NCI-H345 treated with DMSO at 0.1 percent for 48 hours (cell line): ENCODE measurements around the gene IVL.

Experiments used
- DNase-seq: peaks from one replicate; lab custom pipeline; 2025; ENCODE audit not compliant: unreplicated experiment; lab: John Stamatoyannopoulos, UW

The IVL gene

DNA sequence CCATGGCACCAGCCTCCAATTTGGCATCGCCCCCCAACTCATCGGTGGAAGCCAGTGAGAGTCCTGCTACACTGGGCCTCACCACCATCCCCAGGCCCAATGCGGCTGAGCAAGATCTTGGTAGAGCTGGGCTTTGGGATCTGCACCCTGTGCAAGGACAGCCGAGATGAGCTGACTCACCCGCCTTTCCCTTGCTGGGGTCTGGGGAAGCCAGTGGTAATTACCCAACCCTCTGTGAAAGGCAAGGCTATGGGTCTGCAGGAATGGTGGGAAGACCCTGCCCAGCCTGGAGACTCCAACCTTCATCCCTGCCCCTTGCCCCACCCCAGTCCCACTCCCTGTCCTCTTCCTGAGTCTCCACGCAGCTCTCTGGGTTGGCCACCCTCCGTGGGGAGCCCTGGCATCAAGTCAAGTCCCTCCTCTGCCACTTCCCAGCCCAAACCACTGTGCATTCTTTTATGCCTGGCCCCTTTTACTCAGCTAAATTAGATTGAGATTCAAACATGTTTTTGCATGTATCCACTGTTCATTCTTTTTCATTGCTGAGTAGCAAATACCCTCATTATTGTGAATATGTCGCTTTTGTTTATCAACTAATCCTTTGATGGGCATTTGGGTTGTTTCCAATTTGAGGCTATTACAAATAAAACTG, 21.5 kb upstream of the IVL start:
- no peak for DNase-seq

DNA sequence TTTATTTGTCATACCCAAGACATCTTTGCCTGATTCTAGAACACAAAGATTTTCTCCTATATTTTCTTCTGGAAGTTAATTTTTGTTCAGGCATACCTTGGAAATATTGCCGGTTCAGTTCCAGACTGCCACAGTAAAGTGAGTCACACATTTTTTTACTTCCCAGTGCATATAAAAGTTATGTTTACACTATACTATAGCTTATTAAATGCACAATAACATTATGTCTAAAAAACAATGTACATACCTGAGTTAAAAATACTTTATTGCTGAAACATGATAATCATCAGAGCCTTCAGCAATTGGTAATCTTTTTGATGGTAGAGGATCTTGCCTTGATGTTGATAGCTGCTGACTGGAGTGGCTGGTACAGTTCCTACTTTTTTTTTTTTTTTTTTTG, 20.2 kb upstream of the IVL start:
- DNase-seq: no peak

DNA sequence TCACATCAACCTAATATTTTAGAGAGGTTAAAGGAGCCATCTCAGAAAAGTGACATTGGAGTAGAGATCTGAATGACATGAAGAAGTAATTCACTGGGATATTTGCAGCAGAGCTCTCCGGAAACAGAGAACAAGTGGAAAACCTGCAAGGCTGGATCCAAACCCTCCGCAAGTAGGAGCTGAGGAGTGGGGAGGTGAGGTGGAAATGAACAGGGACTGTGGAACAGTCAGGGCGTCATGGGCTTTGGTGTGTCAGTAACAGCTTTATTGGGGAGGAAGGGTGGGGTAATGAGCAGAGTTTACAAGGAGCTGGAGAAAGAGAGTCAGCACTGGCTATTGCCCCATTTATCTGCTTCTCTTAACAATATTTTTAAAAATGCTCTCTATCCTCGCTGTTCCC, 9.3 kb upstream of the IVL start:
- DNase-seq: no peak

DNA sequence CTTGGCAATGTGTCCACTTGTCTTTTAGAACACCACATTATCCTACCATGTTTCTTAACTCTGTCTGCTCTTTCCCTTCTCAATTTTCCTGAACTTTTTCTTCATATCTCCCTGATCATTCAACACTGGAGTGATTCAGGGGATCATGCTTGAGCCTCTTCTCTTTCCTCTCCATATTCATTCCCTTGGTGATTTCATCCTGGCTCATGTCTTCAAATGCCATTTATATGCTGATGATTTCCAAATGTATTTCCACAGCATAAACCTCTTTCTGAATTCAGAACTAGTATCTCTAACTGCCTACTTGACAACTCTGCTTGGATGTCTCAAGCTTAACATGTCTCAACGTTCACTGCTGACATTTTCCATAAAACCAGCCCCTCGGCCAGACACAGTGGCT, 8.5 kb upstream of the IVL start:
- no peak for DNase-seq

DNA sequence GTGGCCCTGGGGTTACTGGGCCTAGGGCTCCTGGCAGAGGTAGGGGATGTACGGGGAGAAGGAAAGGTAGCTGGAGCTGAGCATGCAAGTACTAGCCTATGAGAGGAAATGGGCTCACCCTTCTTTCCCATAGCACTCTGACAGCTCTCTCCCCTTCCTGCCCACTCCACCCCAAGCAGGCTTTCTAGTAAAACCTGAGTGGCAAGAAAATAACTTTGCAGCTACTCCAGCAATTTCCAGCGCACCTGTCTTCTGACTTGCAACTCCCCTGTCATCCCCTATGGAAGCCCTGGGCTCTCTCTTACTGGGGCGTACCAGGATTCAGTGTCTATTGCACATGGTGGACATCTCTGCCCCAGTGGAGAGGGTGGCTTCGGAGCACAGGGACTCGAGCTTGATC, 6.7 kb upstream of the IVL start:
- DNase-seq: no peak

DNA sequence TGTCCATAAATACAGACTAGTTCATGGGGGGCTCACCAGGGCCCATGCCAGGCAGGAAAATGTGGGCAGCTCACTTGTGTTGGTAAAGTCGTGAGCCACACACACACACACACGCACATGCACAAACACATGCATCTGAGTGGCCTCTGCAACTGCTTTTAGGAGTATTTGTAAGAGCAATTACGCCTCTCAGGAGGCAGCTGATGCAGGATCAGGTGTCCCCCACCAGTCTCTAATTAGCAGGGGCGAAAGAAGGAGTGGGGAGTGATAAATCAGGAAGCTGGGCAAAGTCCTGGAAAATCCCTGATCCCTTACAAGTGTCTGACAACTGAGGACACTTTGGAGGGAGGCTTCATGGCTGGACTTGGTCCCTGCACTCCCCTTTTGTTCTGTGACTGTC, 5.7 kb upstream of the IVL start:
- DNase-seq: no peak

DNA sequence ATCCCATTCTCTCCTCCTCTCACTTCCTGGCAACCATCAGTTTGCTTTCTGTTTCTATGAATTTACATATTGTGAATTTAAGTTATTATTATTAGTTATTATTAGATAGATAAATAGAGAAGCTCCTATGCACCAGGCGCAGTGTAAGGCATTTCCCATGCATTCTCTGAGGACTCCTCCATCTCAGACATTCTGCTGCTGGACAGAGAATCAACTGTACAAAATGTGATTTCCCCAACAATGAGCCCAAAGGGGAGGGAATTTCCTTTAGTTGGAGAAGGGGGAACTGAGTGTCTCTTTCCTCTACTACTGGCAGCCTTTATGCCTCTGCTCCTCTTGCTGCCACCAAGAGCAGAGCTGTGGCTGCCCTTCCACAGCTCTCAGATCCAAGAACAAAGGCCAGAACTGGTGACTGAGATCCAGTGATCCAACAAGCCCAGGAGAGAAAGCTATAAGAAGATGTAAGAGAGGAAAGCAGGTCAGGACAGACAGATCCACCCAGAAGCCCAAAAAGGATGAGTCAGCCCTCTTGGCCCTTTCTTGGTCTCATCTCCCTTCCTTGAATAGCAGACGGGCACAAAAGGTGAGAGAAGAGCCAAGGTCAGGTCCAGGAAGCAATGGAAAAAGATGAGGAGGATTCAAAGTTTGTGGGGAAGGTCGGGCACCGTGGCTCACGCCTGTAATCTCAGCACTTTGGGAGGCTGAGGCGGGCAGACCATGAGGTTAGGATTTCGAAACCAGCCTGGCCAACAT, 3.5 kb upstream of the IVL start:
- no peak for DNase-seq

DNA sequence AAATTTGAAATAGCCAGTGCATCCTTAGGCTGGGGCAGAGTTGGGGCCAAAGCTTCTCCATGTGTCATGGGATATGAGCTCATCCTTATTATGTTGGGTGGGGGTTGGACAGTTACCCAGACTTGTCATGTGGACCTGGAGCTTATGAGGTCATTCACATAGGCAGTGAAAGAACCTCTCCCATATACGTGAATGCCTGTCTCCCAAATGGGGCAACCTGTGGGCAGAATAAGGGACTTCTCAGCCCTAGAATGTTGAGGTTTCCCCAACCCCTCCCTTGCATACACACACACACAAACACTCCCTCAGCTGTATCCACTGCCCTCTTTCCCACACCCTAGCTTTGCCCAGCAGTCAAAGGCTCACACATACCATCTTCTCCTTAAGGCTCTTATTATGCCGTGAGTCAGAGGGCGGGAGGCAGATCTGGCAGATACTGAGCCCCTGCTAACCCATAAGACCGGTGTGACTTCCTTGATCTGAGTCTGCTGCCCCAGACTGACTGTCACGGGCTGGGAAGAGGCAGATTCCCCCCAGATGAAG, 2.3 kb upstream of the IVL start:
- no peak for DNase-seq

DNA sequence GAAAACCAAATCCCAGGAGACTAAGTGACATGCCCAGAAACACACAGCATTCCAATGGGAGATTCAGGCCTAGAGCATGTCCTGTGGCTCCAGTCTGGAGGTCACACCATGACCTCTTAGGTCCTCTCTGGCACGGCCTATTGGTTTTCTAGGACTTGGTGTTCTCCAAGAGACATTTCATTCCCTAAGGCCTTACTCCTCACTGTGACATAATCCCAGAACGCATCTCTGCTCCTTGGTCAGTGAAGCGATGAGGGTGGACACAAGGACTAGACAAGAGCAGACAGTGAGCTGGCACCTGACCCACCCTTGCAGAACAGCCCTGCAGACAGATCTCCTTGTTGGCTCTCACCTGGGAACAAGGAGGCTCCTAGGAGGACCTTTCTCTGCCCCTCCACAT, 860 bp downstream of the IVL start:
- DNase-seq: no peak

DNA sequence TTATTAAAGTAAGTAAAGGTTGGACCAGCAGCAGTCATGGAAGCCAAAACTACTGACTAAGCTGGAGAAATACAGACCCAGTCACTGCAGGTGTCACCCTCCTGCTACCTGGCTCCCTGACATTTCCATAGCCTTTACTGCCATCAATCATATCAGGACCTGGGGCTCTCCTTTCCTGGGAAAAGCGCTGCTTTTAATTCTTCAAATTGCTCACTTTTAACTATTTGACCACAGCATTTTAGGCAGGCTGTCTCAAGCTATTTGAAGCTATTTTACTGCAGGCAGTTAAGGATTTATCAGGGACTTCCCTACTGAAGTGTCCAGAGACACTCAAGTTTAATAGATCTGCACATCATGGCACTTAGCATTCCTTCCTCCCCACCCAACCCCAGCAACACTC, 4.1 kb downstream of the IVL start:
- no peak for DNase-seq

DNA sequence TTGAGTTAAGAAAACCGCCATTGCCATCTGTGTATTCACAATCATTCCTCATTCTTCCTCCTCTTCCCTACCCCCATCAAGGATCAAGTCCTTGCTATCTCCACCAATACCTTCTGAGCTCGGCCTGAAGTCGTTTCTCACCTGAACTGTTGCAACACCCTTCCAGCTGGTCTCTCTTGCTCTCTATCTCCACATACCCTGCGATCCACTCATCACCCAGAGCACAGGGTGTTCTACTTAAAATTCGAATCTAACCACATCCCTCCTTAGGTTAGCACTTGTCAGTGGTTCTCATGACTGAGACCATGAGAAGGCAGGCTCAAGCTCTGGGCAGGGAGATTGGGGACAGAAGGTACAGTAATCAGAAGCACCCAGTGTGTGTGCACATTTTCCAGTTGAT, 4.6 kb downstream of the IVL start:
- no peak for DNase-seq

DNA sequence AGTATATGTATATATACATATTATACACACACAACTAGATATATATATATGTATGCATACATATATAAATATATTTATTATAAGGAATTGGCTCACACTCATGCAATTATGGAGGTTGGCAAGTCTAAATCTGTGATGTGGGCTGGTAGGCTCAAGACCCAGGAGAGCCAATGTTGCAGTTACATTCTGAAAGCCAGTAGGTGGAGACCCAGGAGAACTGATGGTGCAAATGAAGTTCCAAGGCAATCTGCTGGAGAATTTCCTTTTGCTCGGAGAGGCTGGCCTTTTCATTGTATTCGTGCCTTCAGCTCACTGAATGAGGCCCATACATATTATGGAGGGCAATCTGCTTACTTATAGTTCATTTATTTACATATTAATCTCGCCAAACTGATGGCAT, 9.4 kb downstream of the IVL start:
- DNase-seq: peak; percentile 55

DNA sequence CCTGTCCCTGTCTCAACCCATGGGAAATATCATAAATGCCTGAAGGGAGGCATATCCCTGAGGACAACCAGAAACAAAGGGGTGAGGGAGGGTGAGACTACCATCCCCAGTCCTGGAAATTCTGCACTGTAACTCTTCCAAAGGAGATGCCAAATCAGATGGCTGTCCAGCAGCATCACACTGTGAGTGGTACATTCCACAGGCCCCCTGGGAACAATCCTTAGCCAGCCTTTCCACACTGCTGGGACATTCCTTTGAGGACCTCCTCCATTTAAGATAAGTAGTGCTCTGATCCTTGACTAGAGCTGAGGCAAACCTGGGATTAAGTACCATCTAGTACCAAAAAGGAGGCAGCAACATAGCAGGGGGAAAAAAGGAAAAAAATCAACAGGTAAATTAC, 10.7 kb downstream of the IVL start:
- DNase-seq: no peak

DNA sequence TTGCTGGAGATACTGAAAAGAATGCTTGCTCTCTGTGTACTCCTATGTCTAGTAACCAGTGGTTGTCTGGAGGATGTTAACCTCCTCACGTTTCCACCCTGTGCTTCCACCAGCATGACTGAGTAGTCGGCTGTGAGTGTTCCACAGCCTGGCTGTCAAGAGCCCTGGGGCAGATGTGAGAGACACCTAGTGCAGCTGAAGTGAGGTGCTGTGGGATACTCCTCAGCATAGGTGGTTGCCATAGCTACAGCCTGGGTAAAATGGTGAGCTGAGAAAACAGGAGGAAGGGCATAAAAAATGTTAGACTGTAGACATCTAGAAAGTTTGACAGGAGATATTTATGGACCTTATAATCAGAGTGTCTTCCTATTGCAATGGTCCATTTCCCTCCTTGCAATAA, 15.8 kb downstream of the IVL start:
- no peak for DNase-seq

DNA sequence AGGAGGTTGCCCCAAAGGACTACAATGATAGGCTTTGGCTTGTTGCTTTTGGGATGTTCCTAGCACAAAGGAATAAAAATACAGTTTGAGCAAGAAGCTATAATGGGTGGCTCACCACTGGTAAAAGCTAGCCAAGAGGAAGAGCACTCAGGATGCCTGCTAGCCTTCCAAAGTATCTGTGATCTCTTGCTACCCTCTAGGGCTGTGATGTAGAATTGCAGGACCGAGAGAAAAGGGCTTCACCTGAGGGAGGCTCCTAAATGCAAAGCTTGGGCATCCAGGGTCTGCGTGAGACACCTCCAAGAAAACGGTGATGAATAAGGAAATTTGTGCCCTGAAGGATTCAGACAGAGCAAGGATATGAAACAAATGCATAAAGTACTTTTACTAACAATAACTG, 17.7 kb downstream of the IVL start:
- no peak for DNase-seq

DNA sequence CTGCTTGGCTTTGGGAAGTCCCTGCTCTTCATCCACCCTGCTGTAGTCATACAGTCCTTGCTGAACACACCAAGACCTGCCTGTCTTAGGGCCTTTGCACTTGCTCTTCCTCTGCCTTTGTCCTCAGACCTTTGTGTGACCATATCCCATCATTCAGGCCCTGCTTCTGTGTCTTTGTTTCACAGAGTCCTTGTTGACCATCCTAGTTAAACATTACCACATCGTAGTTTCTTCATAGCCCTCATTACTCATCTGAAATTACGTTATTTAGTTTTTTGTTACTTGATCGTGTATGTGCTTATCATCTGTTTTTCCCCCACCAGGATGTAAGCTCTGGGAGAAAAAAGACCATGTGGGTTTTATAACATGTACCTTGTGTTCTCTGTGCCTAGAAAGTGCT, 20.3 kb downstream of the IVL start:
- DNase-seq: no peak

DNA sequence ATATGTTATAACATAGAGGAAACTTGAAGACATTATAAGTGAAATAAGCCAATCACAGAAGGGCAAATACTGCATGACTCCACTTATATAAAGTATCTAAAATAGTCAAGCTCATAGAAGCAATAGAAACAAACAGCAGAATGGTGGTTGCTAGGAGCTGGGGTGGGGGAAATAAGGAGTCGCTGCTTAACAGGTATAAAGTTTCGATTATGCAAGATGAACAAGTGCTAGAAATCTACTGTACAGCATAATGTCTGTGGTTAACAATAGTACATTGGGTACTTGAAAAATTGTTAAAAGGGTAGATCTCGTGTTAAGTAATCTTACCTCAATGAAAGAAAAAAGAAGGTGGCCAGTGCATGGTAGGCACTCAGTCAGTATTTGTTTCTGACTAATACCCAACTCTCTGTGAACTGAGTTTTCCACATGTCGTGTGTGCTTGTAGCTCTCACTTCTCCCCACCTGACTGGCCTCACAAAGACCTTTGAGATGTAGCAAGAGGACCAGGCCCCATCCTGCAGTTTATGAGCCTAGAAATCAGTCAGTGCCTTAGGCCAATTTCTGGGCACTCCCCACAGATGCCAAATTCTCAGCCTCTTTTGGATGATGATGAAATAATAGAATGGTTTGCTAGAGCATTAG, 23.9 kb downstream of the IVL start:
- no peak for DNase-seq

DNA sequence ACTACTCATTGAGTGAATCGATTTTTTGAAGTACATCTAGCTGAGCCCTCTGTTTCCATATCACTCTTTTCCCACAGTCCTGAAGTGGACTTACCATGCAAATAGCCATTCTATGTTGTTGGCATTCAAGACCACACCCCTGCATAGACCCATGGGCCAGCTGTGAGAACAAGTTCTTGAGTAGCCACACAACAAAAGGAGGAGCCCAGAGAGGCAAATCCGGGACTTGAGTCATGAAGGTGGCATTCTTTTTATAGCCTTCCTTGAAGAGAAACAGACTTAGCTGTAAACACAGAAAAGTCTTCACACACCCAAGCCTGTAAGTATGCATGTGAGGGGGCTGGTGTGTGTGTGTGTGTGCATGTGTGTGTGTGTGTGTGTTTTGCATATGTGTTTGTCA, 24.9 kb downstream of the IVL start:
- no peak for DNase-seq

DNA sequence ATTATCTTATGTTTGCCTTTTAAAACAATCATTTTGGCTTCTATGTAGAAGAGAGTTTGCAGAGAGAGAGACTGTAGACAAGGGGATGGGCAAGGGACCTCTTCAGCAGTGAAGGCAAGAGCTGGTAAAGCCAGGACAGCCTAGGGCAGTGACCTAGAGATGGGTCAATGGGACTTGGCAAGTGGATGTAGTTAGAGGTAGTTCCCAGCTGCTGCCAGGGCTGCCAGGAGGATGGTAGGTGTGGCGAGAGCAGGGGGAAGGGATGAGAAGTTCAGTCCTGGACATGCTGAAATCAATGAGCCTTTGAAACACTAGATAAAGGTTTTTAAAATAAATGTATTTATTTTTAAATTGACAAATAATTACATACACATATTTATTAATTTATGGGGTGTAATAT, 32.3 kb downstream of the IVL start:
- DNase-seq: no peak

DNA sequence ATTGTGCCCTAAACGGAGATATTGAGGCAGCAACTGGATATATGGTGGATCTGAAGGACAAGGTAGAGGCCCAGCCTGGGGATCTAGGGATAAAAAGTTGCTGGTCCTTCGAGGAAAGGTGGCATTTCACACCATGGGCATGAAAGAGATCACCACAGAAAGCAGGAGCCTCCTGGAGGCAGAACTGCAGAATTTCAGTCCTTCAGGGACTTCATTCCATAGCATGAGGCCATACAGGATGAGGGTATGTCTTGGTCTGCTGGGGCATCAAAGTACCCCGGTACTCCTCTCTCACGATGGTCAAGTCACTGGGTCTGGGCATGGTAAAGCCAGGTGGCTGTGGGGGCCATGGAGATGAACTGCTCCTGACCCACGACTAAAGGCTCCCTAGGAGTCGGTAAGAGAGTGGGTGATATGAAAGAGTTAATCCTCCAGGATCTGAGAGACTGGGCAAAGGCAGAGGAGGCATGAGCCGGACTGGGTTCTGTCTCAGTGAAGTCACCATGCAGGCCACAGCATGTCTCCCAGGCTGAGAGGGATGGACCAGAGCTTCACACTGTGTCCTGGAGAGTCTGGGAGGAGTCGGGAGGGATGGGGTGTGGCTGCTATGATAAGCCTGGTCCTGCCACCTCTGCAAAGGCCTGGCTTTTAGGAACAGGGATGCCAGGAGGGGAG, 32.8 kb downstream of the IVL start:
- DNase-seq: no peak

DNA sequence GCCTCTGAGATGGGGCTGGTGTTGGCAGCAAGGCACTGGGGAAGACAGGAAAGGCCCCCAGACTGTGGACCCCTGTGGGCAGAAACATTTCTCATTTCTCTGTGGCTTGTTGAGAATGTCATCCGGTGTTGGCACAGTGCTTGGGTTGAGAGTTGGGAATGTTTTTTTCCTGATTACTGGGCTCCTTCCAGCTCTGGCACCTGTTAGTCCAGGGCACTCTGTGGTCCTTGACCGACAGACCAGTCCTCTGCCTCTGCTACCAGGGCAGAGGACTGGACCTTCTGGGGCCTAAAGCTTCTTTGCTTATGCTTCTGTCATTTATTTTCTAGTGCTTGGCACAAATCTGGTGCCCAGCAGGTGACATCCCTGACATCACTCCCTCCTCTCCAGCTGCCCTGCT, 33.8 kb downstream of the IVL start:
- no peak for DNase-seq

DNA sequence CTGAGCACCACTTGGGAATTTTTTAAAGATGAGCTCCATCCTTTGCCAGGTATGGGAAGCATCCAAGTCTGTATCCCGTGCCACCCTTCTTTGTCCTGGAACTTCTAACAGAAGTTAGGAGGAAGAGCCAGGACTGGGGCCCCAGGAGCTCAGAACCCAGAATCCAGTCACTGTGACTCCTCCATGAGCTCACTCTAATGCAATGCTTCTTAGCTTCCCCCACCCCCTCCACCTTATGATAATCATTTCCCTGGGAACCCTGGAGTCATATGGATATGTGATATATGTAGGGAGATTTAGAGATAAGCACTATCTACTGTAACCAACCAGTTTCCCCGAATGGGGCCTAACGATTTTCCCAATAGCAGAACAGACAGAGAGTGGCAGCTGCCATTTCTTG, 37.9 kb downstream of the IVL start:
- no peak for DNase-seq
